HFFc6 (cell line): ENCODE data around the gene SLCO6A1. TPM values are rescaled to one million over a fixed set of nuclear protein-coding genes. Genes with fewer than 3 reads are reported as not detected.

Source experiments
- DNase-seq: peaks from one replicate; pipeline ENCODE4 v3.0.0-alpha.2; 2018
- H3K27ac Mint-ChIP-seq: 2 replicates; pipeline ENCODE4 v1.8.0; 2020; ENCODE audit warnings: mild to moderate bottlenecking, mixed read lengths
- H3K27me3 Mint-ChIP-seq: 2 replicates; pipeline ENCODE4 v1.8.0; 2021; ENCODE audit warnings: mild to moderate bottlenecking, moderate library complexity, mixed read lengths; ENCODE audit not compliant: insufficient read depth
- H3K36me3 Mint-ChIP-seq: 2 replicates; pipeline ENCODE4 v1.8.0; 2021; ENCODE audit warnings: low read depth, mixed read lengths
- H3K4me1 Mint-ChIP-seq: 2 replicates; pipeline ENCODE4 v1.8.0; 2020; ENCODE audit warnings: low read depth, mixed read lengths
- H3K4me3 Mint-ChIP-seq: 2 replicates; pipeline ENCODE4 v1.8.0; 2020; ENCODE audit warnings: mild to moderate bottlenecking, moderate library complexity, mixed read lengths
- H3K9me3 Mint-ChIP-seq: 2 replicates; pipeline ENCODE4 v1.8.0; 2020; ENCODE audit warnings: mild to moderate bottlenecking, mixed read lengths
- total RNA-seq, 6 experiments: library from RNA; stranded (reverse); fragmentation: NEBNext Ultra II Directional; extraction: Animal tissue kit (Norgen Biotek cat#: 25700); gene quantifications; 2 replicates in 1 of 6; 3 replicates in 5 of 6; pipeline ENCODE4 v1.2.3, GENCODE V29; 2021
- TF ChIP-seq, protein P1 (sequence below): fragments of 200-600 bp; sonication (generic); IDR thresholded peaks from 2 replicates; pipeline ENCODE4 v1.5.0; 2021; ENCODE audit warnings: antibody characterized with exemption, mild to moderate bottlenecking

The SLCO6A1 gene
- total RNA-seq, 6 experiments from 2014 or later = not detected

DNA sequence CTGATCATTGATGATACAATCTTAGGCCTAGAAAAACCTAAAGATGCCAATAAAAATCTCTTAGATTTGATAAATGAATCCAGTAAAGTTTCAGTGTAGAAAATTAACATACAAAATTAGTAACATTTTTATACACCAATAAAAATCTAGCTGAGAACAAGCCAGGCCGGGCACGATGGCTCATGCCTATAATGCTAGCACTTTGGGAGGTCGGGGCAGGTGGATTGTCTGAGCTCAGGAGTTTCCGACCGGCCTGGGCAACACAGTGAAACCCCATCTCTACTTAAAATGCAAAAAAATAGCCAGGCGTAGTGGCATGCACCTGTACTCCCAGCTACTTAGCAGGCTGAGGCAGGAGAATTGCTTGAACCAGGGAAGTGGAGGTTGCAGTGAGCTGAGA lies 84.4 kb downstream of the SLCO6A1 start:
- no peak overlapping the region for H3K4me3 Mint-ChIP-seq
- H3K9me3 Mint-ChIP-seq = peaks cover 24% of the 10 kb centered on the region

DNA sequence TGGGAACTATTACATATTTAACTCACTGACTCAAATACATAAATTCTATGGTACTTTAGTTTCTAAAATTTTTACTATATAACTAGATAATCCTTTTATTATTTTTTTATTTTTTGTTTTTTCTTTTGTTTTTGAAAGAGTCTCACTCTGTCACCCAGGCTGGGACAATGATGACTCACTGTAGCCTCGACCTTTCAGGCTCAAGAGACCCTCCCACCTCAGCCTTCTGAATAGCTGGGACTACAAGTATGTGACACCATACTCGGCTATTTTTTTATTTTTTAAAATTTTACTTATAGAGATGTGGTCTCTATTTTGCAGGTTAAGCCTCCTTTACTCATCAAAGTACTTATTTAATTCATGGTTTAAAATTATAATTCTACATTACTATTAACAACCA lies 110.6 kb downstream of the SLCO6A1 start:
- TF ChIP-seq, protein P1, sequence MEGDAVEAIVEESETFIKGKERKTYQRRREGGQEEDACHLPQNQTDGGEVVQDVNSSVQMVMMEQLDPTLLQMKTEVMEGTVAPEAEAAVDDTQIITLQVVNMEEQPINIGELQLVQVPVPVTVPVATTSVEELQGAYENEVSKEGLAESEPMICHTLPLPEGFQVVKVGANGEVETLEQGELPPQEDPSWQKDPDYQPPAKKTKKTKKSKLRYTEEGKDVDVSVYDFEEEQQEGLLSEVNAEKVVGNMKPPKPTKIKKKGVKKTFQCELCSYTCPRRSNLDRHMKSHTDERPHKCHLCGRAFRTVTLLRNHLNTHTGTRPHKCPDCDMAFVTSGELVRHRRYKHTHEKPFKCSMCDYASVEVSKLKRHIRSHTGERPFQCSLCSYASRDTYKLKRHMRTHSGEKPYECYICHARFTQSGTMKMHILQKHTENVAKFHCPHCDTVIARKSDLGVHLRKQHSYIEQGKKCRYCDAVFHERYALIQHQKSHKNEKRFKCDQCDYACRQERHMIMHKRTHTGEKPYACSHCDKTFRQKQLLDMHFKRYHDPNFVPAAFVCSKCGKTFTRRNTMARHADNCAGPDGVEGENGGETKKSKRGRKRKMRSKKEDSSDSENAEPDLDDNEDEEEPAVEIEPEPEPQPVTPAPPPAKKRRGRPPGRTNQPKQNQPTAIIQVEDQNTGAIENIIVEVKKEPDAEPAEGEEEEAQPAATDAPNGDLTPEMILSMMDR = no peak
- no peaks in the 10 kb centered on the region for H3K27me3 Mint-ChIP-seq
- no peaks in the 10 kb centered on the region for H3K4me1 Mint-ChIP-seq
- no peaks in the 10 kb centered on the region for H3K36me3 Mint-ChIP-seq
- peaks cover 32% of the 10 kb centered on the region for H3K9me3 Mint-ChIP-seq
- DNase-seq = no peak
- no peak overlapping the region for H3K4me3 Mint-ChIP-seq
- no peak overlapping the region for H3K27ac Mint-ChIP-seq

More for the DNA sequence above, 84.4 kb downstream of the SLCO6A1 start:
- DNase-seq = no peak
- Mint-ChIP-seq H3K27me3 (no peaks in the 10 kb centered on the region), H3K36me3 (no peaks in the 10 kb centered on the region), H3K27ac (no peak overlapping the region), H3K4me1 (no peaks in the 10 kb centered on the region)
- TF ChIP-seq, protein P1 = no peak

DNA sequence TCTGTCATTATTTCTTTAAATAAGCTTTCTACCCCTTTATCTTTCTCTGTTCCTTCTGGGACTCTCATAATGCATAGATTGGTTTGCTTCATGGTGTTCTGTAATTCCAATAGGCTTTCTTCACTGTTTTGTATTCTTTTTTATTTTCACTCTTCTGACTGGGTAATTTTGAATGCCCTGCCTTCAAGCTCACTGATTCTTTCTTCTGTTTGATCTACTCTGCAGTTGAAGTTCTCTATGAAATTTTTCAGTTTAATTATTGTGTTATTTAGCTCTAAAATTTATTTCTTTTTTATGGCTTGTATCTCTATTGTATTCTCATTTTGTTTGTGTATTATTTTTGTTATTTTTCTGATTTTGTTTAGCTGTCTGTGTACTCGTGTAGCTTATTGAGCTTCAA lies 113.4 kb downstream of the SLCO6A1 start:
- H3K36me3 Mint-ChIP-seq = no peaks in the 10 kb centered on the region
- TF ChIP-seq, protein P1 = no peak
- no peak overlapping the region for H3K4me3 Mint-ChIP-seq
- no peaks in the 10 kb centered on the region for H3K27me3 Mint-ChIP-seq
- DNase-seq = no peak
- peaks cover 24% of the 10 kb centered on the region for H3K9me3 Mint-ChIP-seq
- H3K27ac Mint-ChIP-seq = no peak overlapping the region
- no peaks in the 10 kb centered on the region for H3K4me1 Mint-ChIP-seq

DNA sequence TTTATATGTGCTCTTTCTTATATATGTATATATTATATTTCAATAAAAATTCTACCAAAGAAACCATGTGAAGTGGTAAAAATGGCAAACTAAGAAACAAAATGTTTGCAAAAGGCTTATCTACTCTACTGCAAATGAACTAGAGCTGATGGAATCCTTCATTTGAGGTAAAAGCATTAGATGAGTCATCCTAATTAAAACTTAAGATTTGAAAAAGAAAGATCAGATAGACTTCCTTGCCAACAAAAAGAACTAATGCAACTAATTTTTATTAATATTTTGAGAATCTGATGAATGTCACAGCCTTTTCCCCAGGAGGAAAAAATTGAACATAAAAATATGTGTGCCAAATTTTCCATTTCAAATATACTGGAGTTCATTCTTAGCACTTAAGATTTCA lies 118.6 kb downstream of the SLCO6A1 start:
- Mint-ChIP-seq H3K9me3 (peaks cover 21% of the 10 kb centered on the region), H3K27ac (no peak overlapping the region), H3K4me3 (no peak overlapping the region), H3K27me3 (no peaks in the 10 kb centered on the region), H3K4me1 (no peaks in the 10 kb centered on the region), H3K36me3 (no peaks in the 10 kb centered on the region)
- TF ChIP-seq, protein P1 = no peak
- DNase-seq = no peak

GRCh38 chr5:102375876-102376275 lies 122.9 kb downstream of the SLCO6A1 start:
- Mint-ChIP-seq H3K9me3 (peaks cover 18% of the 10 kb centered on the region), H3K36me3 (no peaks in the 10 kb centered on the region), H3K4me3 (no peak overlapping the region), H3K27me3 (no peaks in the 10 kb centered on the region), H3K4me1 (no peaks in the 10 kb centered on the region), H3K27ac (no peak overlapping the region)
- TF ChIP-seq, protein P1 = no peak
- no peak for DNase-seq

DNA sequence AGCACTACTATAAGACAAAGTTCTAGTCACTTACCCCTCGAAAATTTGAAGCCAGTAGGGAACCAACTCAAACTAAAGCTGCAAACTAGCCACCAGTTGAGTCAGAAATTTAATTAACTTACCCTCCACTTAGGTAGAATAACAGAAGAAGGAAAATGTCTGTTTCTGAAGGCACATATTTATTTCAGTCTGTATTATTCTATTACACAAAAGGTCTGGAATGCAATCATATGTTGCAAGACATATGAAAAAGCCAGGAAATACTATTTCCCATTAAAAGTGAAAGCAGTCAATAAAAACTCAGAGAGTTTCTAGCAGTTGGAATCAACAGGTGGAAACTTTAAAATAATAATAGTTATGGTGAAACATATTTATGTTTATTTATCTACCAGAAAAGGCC lies 123.5 kb downstream of the SLCO6A1 start:
- Mint-ChIP-seq H3K4me3 (no peak overlapping the region), H3K27ac (no peak overlapping the region), H3K27me3 (no peaks in the 10 kb centered on the region), H3K9me3 (peaks cover 18% of the 10 kb centered on the region), H3K4me1 (no peaks in the 10 kb centered on the region), H3K36me3 (no peaks in the 10 kb centered on the region)
- TF ChIP-seq, protein P1 = no peak
- no peak for DNase-seq
